Tibial nerve (tissue), 4 donors: ENCODE results near the gene HOGA1. TPM values are rescaled to one million over a fixed set of nuclear protein-coding genes. Genes with fewer than 3 reads are reported as not detected.
"Not testable (repeated sequence)": the region's sequence is repeated elsewhere in the genome, so short reads cannot be mapped to it uniquely, and the experiment has no call there.

Experiments
- DNase-seq, 2 donors: peaks; one replicate each; pipeline ENCODE4 v3.0.0-alpha.2; 2019; ENCODE audit warnings: low spot score in 2 of 2
- H3K27ac ChIP-seq, 4 donors: fragments of 200-600 bp; sonication (generic) in 3 of 4; one replicate each; pipeline ENCODE4 v1.5.1; 2017 to 2019; ENCODE audit warnings: mild to moderate bottlenecking in 1 of 4
- H3K27me3 ChIP-seq, 2 donors: fragments of 200-600 bp; sonication (generic) in 1 of 2; one replicate each; pipeline versions ENCODE4 v1.5.1 to v1.6.0; 2017 to 2019
- H3K36me3 ChIP-seq, 3 donors: fragments of 200-600 bp; sonication (generic); one replicate each; pipeline ENCODE4 v1.5.1; 2018 to 2019
- H3K4me1 ChIP-seq, 4 donors: fragments of 200-600 bp; sonication (generic) in 3 of 4; one replicate each; pipeline ENCODE4 v1.5.1; 2017 to 2019
- H3K4me3 ChIP-seq, 4 donors: fragments of 200-600 bp; sonication (generic) in 3 of 4; one replicate each; pipeline ENCODE4 v1.5.1; 2017 to 2019; ENCODE audit warnings: mild to moderate bottlenecking in 1 of 4, moderate library complexity in 1 of 4
- H3K9me3 ChIP-seq, 4 donors: fragments of 200-600 bp; sonication (generic) in 3 of 4; one replicate each; pipeline ENCODE4 v1.5.1; 2017 to 2019
- CTCF ChIP-seq, 5 experiments: fragments of 200-600 bp in 3 of 5; fragments of 450-650 bp in 2 of 5; sonication (generic) in 3 of 5; IDR thresholded peaks; one replicate each; pipeline ENCODE4 v1.5.1; 2016 to 2019; ENCODE audit warnings: antibody characterized with exemption in 5 of 5, mild to moderate bottlenecking in 3 of 5, moderate library complexity in 2 of 5
- EP300 ChIP-seq, 2 donors: sonication (generic); formaldehyde crosslinking; IDR thresholded peaks; one replicate each; pipeline ENCODE4 v1.6.1; 2017; ENCODE audit warnings: antibody characterized with exemption in 2 of 2, mild to moderate bottlenecking in 1 of 2
- POLR2A ChIP-seq, 2 donors: fragments of 450-650 bp; IDR thresholded peaks; one replicate each; pipeline ENCODE4 v1.6.1; 2017; ENCODE audit warnings: antibody characterized with exemption in 2 of 2, mild to moderate bottlenecking in 2 of 2, moderate library complexity in 2 of 2
- WGBS, 2 donors: methylation state at CpG; one replicate each; pipeline ENCODE4 v1.1.5; 2018; 5-methylcytosine and 5-hydroxymethylcytosine counted together
- total RNA-seq, 4 donors: library from RNA; depleted of rRNA; stranded (reverse); fragments of >200 nt; gene quantifications; one replicate each; pipeline ENCODE4 v1.1.0, GENCODE V29; 2016

HOGA1 gene
- total RNA-seq, 4 donors from 2014 or later, result 3.6 to 31.6 (median 25.3) TPM

GRCh38 chr10:97561386-97562077, 22.7 kb upstream of the HOGA1 start:
- DNase-seq, H3K9me3 ChIP-seq, H3K36me3 ChIP-seq, H3K4me3 ChIP-seq, H3K4me1 ChIP-seq, H3K27me3 ChIP-seq, H3K27ac ChIP-seq: not testable (repeated sequence)
- WGBS, 2 donors, result 86 to 91% methylated on average over 12 of the region's 12 CpGs

GRCh38 chr10:97562329-97562728, 21.9 kb upstream of the HOGA1 start:
- H3K27me3 ChIP-seq, H3K9me3 ChIP-seq, H3K27ac ChIP-seq, H3K4me3 ChIP-seq, H3K36me3 ChIP-seq, DNase-seq, H3K4me1 ChIP-seq: not testable (repeated sequence)
- WGBS, 2 donors, result 94 to 95% methylated on average over 5 of the region's 5 CpGs

- WGBS, 2 donors, result 94 to 96% methylated on average over 4 of the region's 4 CpGs
- no peaks in the 10 kb centered on the region for H3K9me3 ChIP-seq
- no peak overlapping the region for H3K4me3 ChIP-seq
- peaks cover 0 to 7% (median 0%) of the 10 kb centered on the region in 3 donors for H3K36me3 ChIP-seq
- no peaks in the 10 kb centered on the region for H3K27me3 ChIP-seq
- TF ChIP-seq POLR2A (IDR thresholded peaks at IDR 0.05), result no peak
- no peak for TF ChIP-seq EP300 (IDR thresholded peaks at IDR 0.05)
- TF ChIP-seq CTCF (IDR thresholded peaks at IDR 0.05), result no peak
- no peaks in the 10 kb centered on the region for H3K4me1 ChIP-seq
- H3K27ac ChIP-seq, result no peak overlapping the region
- no peak for DNase-seq
Measured at GRCh38 chr10:97563337-97563736, 20.9 kb upstream of the HOGA1 start.

GRCh38 chr10:97564776-97565175, 19.4 kb upstream of the HOGA1 start:
- no peaks in the 10 kb centered on the region for H3K27me3 ChIP-seq
- peaks cover 0 to 21% (median 0%) of the 10 kb centered on the region in 3 donors for H3K36me3 ChIP-seq
- no peak for DNase-seq
- 85 to 94% methylated on average over 4 of the region's 4 CpGs for WGBS, 2 donors
- no peaks in the 10 kb centered on the region for H3K9me3 ChIP-seq
- no peak overlapping the region for H3K27ac ChIP-seq
- no peak for TF ChIP-seq EP300 (IDR thresholded peaks at IDR 0.05)
- TF ChIP-seq CTCF (IDR thresholded peaks at IDR 0.05), result no peak
- no peak for TF ChIP-seq POLR2A (IDR thresholded peaks at IDR 0.05)
- H3K4me3 ChIP-seq, result no peak overlapping the region
- H3K4me1 ChIP-seq, result no peaks in the 10 kb centered on the region

- Histone ChIP-seq H3K27me3 (no peaks in the 10 kb centered on the region), H3K4me1 (no peaks in the 10 kb centered on the region), H3K4me3 (no peak overlapping the region), H3K9me3 (no peaks in the 10 kb centered on the region), H3K36me3 (peaks cover 0 to 38% (median 0%) of the 10 kb centered on the region in 3 donors), H3K27ac (no peak overlapping the region)
- DNase-seq, result no peak
- WGBS, 2 donors, result 96 to 100% methylated on average over 2 of the region's 2 CpGs
- TF ChIP-seq POLR2A (IDR thresholded peaks at IDR 0.05) (no peak), EP300 (IDR thresholded peaks at IDR 0.05) (no peak), CTCF (IDR thresholded peaks at IDR 0.05) (no peak)
Measured at GRCh38 chr10:97566336-97566996, 17.7 kb upstream of the HOGA1 start.

- no peaks in the 10 kb centered on the region for H3K9me3 ChIP-seq
- TF ChIP-seq CTCF (IDR thresholded peaks at IDR 0.05) (no peak), EP300 (IDR thresholded peaks at IDR 0.05) (no peak), POLR2A (IDR thresholded peaks at IDR 0.05) (no peak)
- H3K4me1 ChIP-seq, result peaks cover 0 to 10% (median 4%) of the 10 kb centered on the region in 4 donors
- DNase-seq, result no peak
- no peaks in the 10 kb centered on the region for H3K27me3 ChIP-seq
- WGBS, 2 donors, result 91 to 92% methylated on average over 15 of the region's 15 CpGs
- H3K4me3 ChIP-seq, result no peak overlapping the region
- H3K27ac ChIP-seq, result no peak overlapping the region
- H3K36me3 ChIP-seq, result peaks cover 0 to 41% (median 0%) of the 10 kb centered on the region in 3 donors
Measured at GRCh38 chr10:97567891-97568290, 16.3 kb upstream of the HOGA1 start.
